PFSK-1 (cell line): Measurements from ENCODE around the gene PGAP6.

ENCODE experiments used
- FOXP2 ChIP-seq: optimal IDR thresholded peaks from 2 replicates; pipeline ENCODE3; 2011; ENCODE audit warnings: borderline replicate concordance, control low read depth, inconsistent platforms; ENCODE audit not compliant: insufficient read depth; ENCODE audit errors: extremely low read length, extremely low read depth
- POLR2AphosphoS5 ChIP-seq: IDR thresholded peaks from 2 replicates; pipeline ENCODE4 v1.6.1; 2012; ENCODE audit warnings: low read depth, mild to moderate bottlenecking, control low read depth, low read length, moderate library complexity
- REST ChIP-seq, 2 experiments: IDR thresholded peaks; 2 replicates each; pipeline versions ENCODE4 v1.6.1 to v1.8.0; 2011 to 2012; ENCODE audit warnings: low read depth in 2 of 2, low read length in 2 of 2, control low read depth in 1 of 2, inconsistent platforms in 1 of 2, mild to moderate bottlenecking in 1 of 2, moderate library complexity in 1 of 2; ENCODE audit not compliant: insufficient read depth in 1 of 2
- SIN3A ChIP-seq: IDR thresholded peaks from 2 replicates; pipeline ENCODE4 v1.6.1; 2012; ENCODE audit warnings: mild to moderate bottlenecking, low read length, moderate library complexity, borderline replicate concordance; ENCODE audit not compliant: insufficient read depth
- TAF1 ChIP-seq: IDR thresholded peaks from 2 replicates; pipeline ENCODE4 v1.6.1; 2012; ENCODE audit warnings: low read length, control low read depth, borderline replicate concordance; ENCODE audit not compliant: insufficient read depth

DNA sequence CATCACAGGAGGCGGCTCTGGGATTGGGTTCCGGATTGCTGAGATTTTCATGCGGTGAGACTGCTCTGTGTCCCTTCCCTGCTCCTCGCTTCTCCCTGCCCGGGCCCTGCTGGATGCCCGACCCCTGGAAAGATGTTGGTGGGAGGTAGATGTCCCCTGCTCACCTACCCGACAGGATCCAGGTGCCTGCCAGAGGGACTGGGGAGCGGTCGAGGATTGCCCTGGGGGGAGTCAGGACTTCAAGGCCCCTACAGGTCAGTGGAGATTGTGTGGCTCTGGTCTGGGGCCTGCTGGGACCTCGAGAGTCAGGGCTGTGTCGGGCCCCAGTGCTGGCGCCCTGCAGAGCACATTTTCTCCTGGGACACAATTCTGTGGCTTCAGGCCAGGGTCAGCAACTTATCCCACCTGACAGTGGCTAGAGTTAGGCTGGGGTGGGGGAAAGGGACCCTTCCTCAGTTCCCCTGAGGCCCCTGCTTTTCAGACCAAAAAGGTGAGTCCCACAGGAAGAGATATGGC is 23.3 kb upstream of the PGAP6 start:
- TF ChIP-seq POLR2AphosphoS5 (no peak), REST (IDR thresholded peaks at IDR 0.05; ENCODE audit: insufficient read depth in 1 of 2, low read depth in 2 of 2, low read length in 2 of 2) (no peak), SIN3A (no peak), TAF1 (no peak), FOXP2 (no peak)
